SK-N-SH (cell line): ENCODE data around the gene WNT9B. TPM values are rescaled to one million over a fixed set of nuclear protein-coding genes. Genes with fewer than 3 reads are reported as not detected.

Experiments
- CTCF ChIA-PET: fragments of 300-600, 350-600 bp; formaldehyde crosslinking; extraction: SDS; loops from one replicate; lab custom pipeline; 2021; lab: Yijun Ruan, JAX
- POLR2A ChIA-PET: fragments of 350-600 bp; sonication (Branson Sonifier 250); formaldehyde crosslinking; extraction: SDS; loops from one replicate; lab custom pipeline; 2020; ENCODE audit warnings: antibody characterized with exemption, inconsistent platforms; lab: Yijun Ruan, JAX
- DNase-seq: peaks from one replicate; pipeline ENCODE4 v3.0.0; 2012
- H2AFZ ChIP-seq: fragments of 200-600 bp; sonication (generic); 2 replicates; pipeline ENCODE4 v1.8.1; 2016; ENCODE audit warnings: antibody characterized with exemption, mild to moderate bottlenecking, low read depth
- H3F3A ChIP-seq: fragments of 200-600 bp; sonication (generic); replicated peaks from 2 replicates; pipeline ENCODE3; 2016; ENCODE audit warnings: antibody characterized with exemption, mild to moderate bottlenecking; ENCODE audit not compliant: insufficient read depth
- H3K27ac ChIP-seq, 2 experiments: fragments of 200-500 bp in 1 of 2; fragments of 200-600 bp in 1 of 2; sonication (Bioruptor generic) in 1 of 2; sonication (generic), shearing (Covaris generic) in 1 of 2; 2 replicates each; pipeline versions ENCODE4 v1.5.1 to v1.6.1; 2014 to 2016; ENCODE audit warnings: low read depth in 2 of 2, inconsistent platforms in 1 of 2, low read length in 1 of 2, mild to moderate bottlenecking in 1 of 2, mixed read lengths in 1 of 2
- H3K27me3 ChIP-seq: fragments of 200-600 bp; sonication (generic), shearing (Covaris generic); 2 replicates; pipeline ENCODE4 v1.6.1; 2016; ENCODE audit warnings: mixed run types; ENCODE audit not compliant: insufficient read depth
- H3K36me3 ChIP-seq, 2 experiments: fragments of 200-500 bp in 1 of 2; fragments of 200-600 bp in 1 of 2; sonication (Bioruptor generic) in 1 of 2; sonication (generic) in 1 of 2; replicated peaks in 1 of 2; 2 replicates each; pipeline versions ENCODE3 to v1.5.1; 2014 to 2016; ENCODE audit warnings: low read length in 1 of 2, mild to moderate bottlenecking in 1 of 2; ENCODE audit not compliant: insufficient read depth in 2 of 2, control insufficient read depth in 1 of 2
- H3K4me1 ChIP-seq, 2 experiments: fragments of 200-500 bp in 1 of 2; fragments of 200-600 bp in 1 of 2; sonication (Bioruptor generic) in 1 of 2; sonication (generic), shearing (Covaris generic) in 1 of 2; 2 replicates each; pipeline versions ENCODE4 v1.5.1 to v1.6.1; 2014 to 2016; ENCODE audit warnings: low read depth in 1 of 2, low read length in 1 of 2, mixed run types in 1 of 2; ENCODE audit not compliant: insufficient read depth in 2 of 2, control insufficient read depth in 1 of 2
- H3K4me2 ChIP-seq: fragments of 200-600 bp; sonication (generic), shearing (Covaris generic); 2 replicates; pipeline ENCODE4 v1.6.1; 2017; ENCODE audit warnings: mixed run types
- H3K4me3 ChIP-seq, 2 experiments: fragments of 200-500 bp in 1 of 2; fragments of 200-600 bp in 1 of 2; sonication (Bioruptor generic) in 1 of 2; sonication (generic), shearing (Covaris generic) in 1 of 2; 2 replicates each; pipeline versions ENCODE4 v1.5.1 to v1.8.1; 2014 to 2016; ENCODE audit warnings: low read depth in 2 of 2, inconsistent platforms in 1 of 2, low read length in 1 of 2, mild to moderate bottlenecking in 1 of 2, mixed read lengths in 1 of 2, moderate library complexity in 1 of 2
- H3K79me2 ChIP-seq: fragments of 200-600 bp; sonication (generic); 2 replicates; pipeline ENCODE4 v1.8.1; 2017; ENCODE audit warnings: mild to moderate bottlenecking; ENCODE audit not compliant: insufficient read depth
- H3K9ac ChIP-seq: fragments of 200-600 bp; sonication (generic); 2 replicates; pipeline ENCODE4 v1.6.1; 2017; ENCODE audit warnings: mixed run types
- H3K9me2 ChIP-seq: fragments of 200-600 bp; sonication (generic); 2 replicates; pipeline ENCODE4 v1.6.1; 2017; ENCODE audit warnings: mixed run types
- H3K9me3 ChIP-seq: fragments of 200-600 bp; sonication (generic); 2 replicates; pipeline ENCODE4 v1.6.1; 2017; ENCODE audit warnings: mixed run types, mild to moderate bottlenecking, moderate library complexity
- H4K20me1 ChIP-seq: fragments of 200-600 bp; sonication (generic); 2 replicates; pipeline ENCODE4 v1.6.1; 2017; ENCODE audit warnings: mild to moderate bottlenecking, mixed run types; ENCODE audit not compliant: insufficient read depth
- EZH2phosphoT487 ChIP-seq: fragments of 200-600 bp; sonication (generic); IDR thresholded peaks from 2 replicates; pipeline ENCODE4 v1.6.1; 2017; ENCODE audit warnings: low read depth, mixed run types, mild to moderate bottlenecking, antibody characterized with exemption, moderate library complexity, borderline replicate concordance
- FOSL2 ChIP-seq: IDR thresholded peaks from 2 replicates; pipeline ENCODE4 v1.4.0; 2012; ENCODE audit warnings: low read depth, mild to moderate bottlenecking, moderate library complexity, borderline replicate concordance
- GATA2 ChIP-seq: sonication (generic); formaldehyde crosslinking; IDR thresholded peaks from 2 replicates; pipeline ENCODE4 v1.5.0; 2020; ENCODE audit warnings: mild to moderate bottlenecking, missing genetic modification reagents
- JUND ChIP-seq: IDR thresholded peaks from 2 replicates; pipeline ENCODE4 v1.4.0; 2012
- MEF2A ChIP-seq: IDR thresholded peaks from 2 replicates; pipeline ENCODE4 v1.4.0; 2012; ENCODE audit warnings: low read depth, borderline replicate concordance
- NFIC ChIP-seq: IDR thresholded peaks from 2 replicates; pipeline ENCODE4 v1.4.0; 2012; ENCODE audit warnings: borderline replicate concordance
- NRF1 ChIP-seq: IDR thresholded peaks from 2 replicates; pipeline ENCODE4 v1.6.1; 2012; ENCODE audit warnings: low read depth, mild to moderate bottlenecking, low read length
- RAD21 ChIP-seq: IDR thresholded peaks from 2 replicates; pipeline ENCODE4 v1.6.1; 2012; ENCODE audit warnings: mild to moderate bottlenecking, low read length
- REST ChIP-seq: IDR thresholded peaks from 2 replicates; pipeline ENCODE4 v1.6.1; 2012; ENCODE audit warnings: mild to moderate bottlenecking, low read depth, low read length, moderate library complexity
- RFX5 ChIP-seq: IDR thresholded peaks from 2 replicates; pipeline ENCODE4 v1.6.1; 2012; ENCODE audit warnings: mild to moderate bottlenecking, improper control_type of control experiment, low read length
- SIN3A ChIP-seq: IDR thresholded peaks from 2 replicates; pipeline ENCODE4 v1.6.1; 2012; ENCODE audit warnings: low read depth, mild to moderate bottlenecking, low read length, moderate library complexity, borderline replicate concordance
- SMC3 ChIP-seq: IDR thresholded peaks from 2 replicates; pipeline ENCODE4 v1.6.1; 2012; ENCODE audit warnings: low read depth, low read length, improper control_type of control experiment
- TCF12 ChIP-seq: IDR thresholded peaks from 2 replicates; pipeline ENCODE4 v1.4.0; 2012
- TEAD4 ChIP-seq: IDR thresholded peaks from 2 replicates; pipeline ENCODE4 v1.4.0; 2012; ENCODE audit warnings: mild to moderate bottlenecking, borderline replicate concordance; ENCODE audit not compliant: insufficient read depth
- USF1 ChIP-seq: IDR thresholded peaks from 2 replicates; pipeline ENCODE4 v1.4.0; 2012; ENCODE audit warnings: low read depth, borderline replicate concordance
- YY1 ChIP-seq: IDR thresholded peaks from 2 replicates; pipeline ENCODE4 v1.4.0; 2012; ENCODE audit warnings: low read depth, mild to moderate bottlenecking
- WGBS: methylation state at CpG from one replicate; pipeline ENCODE4 v1.1.6; 2017; ENCODE audit warnings: low lambda C conversion rate; 5-methylcytosine and 5-hydroxymethylcytosine counted together
- polyA plus RNA-seq, 3 experiments: library from polyadenylated mRNA; depleted of rRNA; stranded (reverse); fragments of >200 nt; gene quantifications; 2 replicates each; pipeline ENCODE4 v1.2.3, GENCODE V29; 2012
- TF ChIP-seq, protein P1 (sequence below): IDR thresholded peaks from 2 replicates; pipeline ENCODE4 v1.4.0; 2012; ENCODE audit warnings: low read depth

Gene WNT9B
- polyA plus RNA-seq, 1 of the 3 experiments (the other 2 are of a cell fraction) = not detected

GRCh38 chr17:46876926-46877325 lies 25.5 kb downstream of the WNT9B start (continued):
- TF ChIP-seq MEF2A = no peak
- TF ChIP-seq GATA2 (CRISPR knock-in tag) = no peak
- TF ChIP-seq, protein P1, sequence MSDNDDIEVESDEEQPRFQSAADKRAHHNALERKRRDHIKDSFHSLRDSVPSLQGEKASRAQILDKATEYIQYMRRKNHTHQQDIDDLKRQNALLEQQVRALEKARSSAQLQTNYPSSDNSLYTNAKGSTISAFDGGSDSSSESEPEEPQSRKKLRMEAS = no peak

GRCh38 chr17:46877466-46877865 lies 26.1 kb downstream of the WNT9B start:
- Histone ChIP-seq H3K9me2 (no peaks in the 10 kb centered on the region), H3F3A (no peaks in the 10 kb centered on the region), H3K4me1 (no peaks in the 10 kb centered on the region; a peak in 1 of 4 replicates), H3K4me2 (no peak overlapping the region), H3K9me3 (no peaks in the 10 kb centered on the region), H2AFZ (no peak overlapping the region), H3K9ac (no peak overlapping the region), H3K36me3 (no peaks in the 10 kb centered on the region), H3K27me3 (peaks cover 14% of the 10 kb centered on the region; the same call in 1 of the 2 replicates), H3K79me2 (no peaks in the 10 kb centered on the region), H3K27ac (no peak overlapping the region), H3K4me3 (no peak overlapping the region), H4K20me1 (no peaks in the 10 kb centered on the region)
- POLR2A ChIA-PET = no interaction called here
- WGBS = 52% methylated on average over 4 of the region's 6 CpGs
- no peak for DNase-seq
- TF ChIP-seq EZH2phosphoT487 (no peak), MEF2A (no peak), NFIC (no peak), RFX5 (no peak), TEAD4 (no peak), SIN3A (no peak), NRF1 (no peak)
- CTCF ChIA-PET = interaction anchor here (1.1 to 9.0 kb wide), 8 partner anchors 11 to 65 kb away, joined by 3 to 44 read pairs (median 4); no protein-coding TSS in a partner anchor

GRCh38 chr17:46878055-46878454 lies 26.7 kb downstream of the WNT9B start:
- Histone ChIP-seq H3F3A (no peaks in the 10 kb centered on the region), H3K9me3 (no peaks in the 10 kb centered on the region), H4K20me1 (no peaks in the 10 kb centered on the region), H3K79me2 (no peaks in the 10 kb centered on the region), H3K4me3 (no peak overlapping the region), H3K9ac (no peak overlapping the region), H3K4me1 (no peaks in the 10 kb centered on the region; a peak in 1 of 4 replicates), H3K27me3 (peaks cover 14% of the 10 kb centered on the region; the same call in 1 of the 2 replicates), H2AFZ (no peak overlapping the region), H3K4me2 (no peak overlapping the region), H3K27ac (no peak overlapping the region), H3K36me3 (no peaks in the 10 kb centered on the region), H3K9me2 (no peaks in the 10 kb centered on the region)
- ChIA-PET POLR2A (no interaction called here), CTCF (interaction anchor here (1.1 to 1.9 kb wide), 4 partner anchors 11 to 65 kb away, joined by 3 to 6 read pairs (median 4); no protein-coding TSS in a partner anchor)
- no peak for DNase-seq
- no peak for TF ChIP-seq JUND
- WGBS = 37% methylated on average over 6 of the region's 6 CpGs

GRCh38 chr17:46879101-46879500 lies 27.7 kb downstream of the WNT9B start:
- H3K4me3 ChIP-seq = no peak overlapping the region
- H3K9me3 ChIP-seq = no peaks in the 10 kb centered on the region
- H3K4me2 ChIP-seq = no peak overlapping the region
- H3K27me3 ChIP-seq = peaks cover 14% of the 10 kb centered on the region; the same call in 1 of the 2 replicates
- no peaks in the 10 kb centered on the region for H3K79me2 ChIP-seq
- no peak for DNase-seq
- ChIA-PET CTCF (interaction anchor here (1.6 to 1.9 kb wide), 2 partner anchors 62 to 64 kb away, joined by 4 read pairs; no protein-coding TSS in a partner anchor), POLR2A (no interaction called here)
- H3K27ac ChIP-seq = no peak overlapping the region
- H3K36me3 ChIP-seq = no peaks in the 10 kb centered on the region
- no peaks in the 10 kb centered on the region for H3K9me2 ChIP-seq
- H2AFZ ChIP-seq = no peak overlapping the region
- H3K4me1 ChIP-seq = no peaks in the 10 kb centered on the region; a peak in 1 of 4 replicates
- WGBS = 53% methylated on average over 7 of the region's 7 CpGs
- no peak overlapping the region for H3K9ac ChIP-seq
- no peaks in the 10 kb centered on the region for H3F3A ChIP-seq
- no peaks in the 10 kb centered on the region for H4K20me1 ChIP-seq
- TF ChIP-seq FOSL2 (no peak), YY1 (no peak), REST (no peak), RFX5 (no peak), USF1 (no peak), SMC3 (no peak), GATA2 (CRISPR knock-in tag) (no peak), RAD21 (no peak), TCF12 (no peak)
